C4-2B (cell line): ENCODE data around the gene ZDHHC16.
"Not testable (repeated sequence)": the region's sequence is repeated elsewhere in the genome, so short reads cannot be mapped to it uniquely, and the experiment has no call there.

ENCODE experiments used
- H3K27ac ChIP-seq: fragments of 450-650 bp; 2 replicates; pipeline ENCODE4 v1.5.1; 2017
- CTCF ChIP-seq: fragments of 450-650 bp; conservative IDR thresholded peaks from 2 replicates; pipeline ENCODE4 v1.5.1; 2017; ENCODE audit warnings: mild to moderate bottlenecking
- ZFX ChIP-seq: fragments of 450-650 bp; IDR thresholded peaks from 2 replicates; pipeline ENCODE4 v1.6.1; 2017

Gene ZDHHC16

GRCh38 chr10:97445722-97446639 is at the start of gene ZDHHC16, which contains the start of gene EXOSC1:
ZDHHC16 (plus strand) TSS chr10:97446175; CDS start chr10:97451676, 5,501 bp downstream.
EXOSC1 (minus strand) TSS chr10:97446006; CDS start chr10:97445985, 21 bp downstream.
- H3K27ac ChIP-seq: peak within 1 kb of the TSS; percentile 75
- TF ChIP-seq ZFX: peak; percentile 96
- TF ChIP-seq CTCF: no peak; the same call in 1 of the 2 replicates

GRCh38 chr10:97399843-97400545 is 46.0 kb upstream of the ZDHHC16 start:
- peak overlapping the region; percentile 71 for H3K27ac ChIP-seq
- TF ChIP-seq CTCF: no peak
- TF ChIP-seq ZFX: no peak

GRCh38 chr10:97400665-97401454 is 45.1 kb upstream of the ZDHHC16 start, which contains the start of gene RRP12:
RRP12 (minus strand) TSS chr10:97401340; CDS start chr10:97401231, 109 bp downstream.
- TF ChIP-seq ZFX (no peak), CTCF (no peak)
- H3K27ac ChIP-seq: peak within 1 kb of the TSS; percentile 71

GRCh38 chr10:97401455-97401919 is 44.5 kb upstream of the ZDHHC16 start:
- TF ChIP-seq ZFX: no peak
- TF ChIP-seq CTCF: no peak
- H3K27ac ChIP-seq: peak overlapping the region; percentile 71

- no peak for TF ChIP-seq ZFX
- H3K27ac ChIP-seq: no peak overlapping the region
Observed at GRCh38 chr10:97404044-97404443, 41.9 kb upstream of the ZDHHC16 start.

- TF ChIP-seq ZFX (no peak), CTCF (no peak)
- no peak overlapping the region for H3K27ac ChIP-seq
Observed at GRCh38 chr10:97406064-97406463, 39.9 kb upstream of the ZDHHC16 start.

- H3K27ac ChIP-seq: not testable (repeated sequence)
Observed at GRCh38 chr10:97406483-97406882, 39.5 kb upstream of the ZDHHC16 start.
